DOHH2 (cell line): ENCODE data around the gene STK32C.

Source experiments
- CTCF ChIP-seq: fragments of 200-600 bp; sonication (generic); IDR thresholded peaks from one replicate; pipeline ENCODE4 v1.5.1; 2014; ENCODE audit warnings: antibody characterized with exemption, mild to moderate bottlenecking, low read depth, low read length; ENCODE audit not compliant: poor library complexity, severe bottlenecking
- EZH2phosphoT487 ChIP-seq: fragments of 200-600 bp; sonication (generic); IDR thresholded peaks from 2 replicates; pipeline ENCODE4 v1.6.1; 2017; ENCODE audit warnings: borderline replicate concordance, mild to moderate bottlenecking, antibody characterized with exemption, low read length, moderate library complexity, mixed read lengths

GRCh38 chr10:132245056-132245455 is 62.7 kb downstream of the STK32C start:
- no peak for TF ChIP-seq CTCF
- TF ChIP-seq EZH2phosphoT487 = no peak
